PFSK-1 (cell line): ENCODE data around the gene MAPK1.

Experiments used
- FOXP2 ChIP-seq: optimal IDR thresholded peaks from 2 replicates; pipeline ENCODE3; 2011; ENCODE audit warnings: borderline replicate concordance, control low read depth, inconsistent platforms; ENCODE audit not compliant: insufficient read depth; ENCODE audit errors: extremely low read length, extremely low read depth
- POLR2AphosphoS5 ChIP-seq: IDR thresholded peaks from 2 replicates; pipeline ENCODE4 v1.6.1; 2012; ENCODE audit warnings: low read depth, mild to moderate bottlenecking, control low read depth, low read length, moderate library complexity
- REST ChIP-seq, 2 experiments: IDR thresholded peaks; 2 replicates each; pipeline versions ENCODE4 v1.6.1 to v1.8.0; 2011 to 2012; ENCODE audit warnings: low read depth in 2 of 2, low read length in 2 of 2, control low read depth in 1 of 2, inconsistent platforms in 1 of 2, mild to moderate bottlenecking in 1 of 2, moderate library complexity in 1 of 2; ENCODE audit not compliant: insufficient read depth in 1 of 2
- SIN3A ChIP-seq: IDR thresholded peaks from 2 replicates; pipeline ENCODE4 v1.6.1; 2012; ENCODE audit warnings: mild to moderate bottlenecking, low read length, moderate library complexity, borderline replicate concordance; ENCODE audit not compliant: insufficient read depth
- TAF1 ChIP-seq: IDR thresholded peaks from 2 replicates; pipeline ENCODE4 v1.6.1; 2012; ENCODE audit warnings: low read length, control low read depth, borderline replicate concordance; ENCODE audit not compliant: insufficient read depth

Gene MAPK1

GRCh38 chr22:21807544-21808529 is 59.6 kb downstream of the MAPK1 start:
- TF ChIP-seq SIN3A (no peak), TAF1 (no peak), FOXP2 (no peak), REST (IDR thresholded peaks at IDR 0.05; ENCODE audit: insufficient read depth in 1 of 2, low read depth in 2 of 2, low read length in 2 of 2) (no peak), POLR2AphosphoS5 (no peak)

GRCh38 chr22:21803811-21804249 is 63.6 kb downstream of the MAPK1 start:
- TF ChIP-seq TAF1 (no peak), REST (IDR thresholded peaks at IDR 0.05; ENCODE audit: insufficient read depth in 1 of 2, low read depth in 2 of 2, low read length in 2 of 2) (no peak), FOXP2 (no peak), POLR2AphosphoS5 (no peak), SIN3A (no peak)

DNA sequence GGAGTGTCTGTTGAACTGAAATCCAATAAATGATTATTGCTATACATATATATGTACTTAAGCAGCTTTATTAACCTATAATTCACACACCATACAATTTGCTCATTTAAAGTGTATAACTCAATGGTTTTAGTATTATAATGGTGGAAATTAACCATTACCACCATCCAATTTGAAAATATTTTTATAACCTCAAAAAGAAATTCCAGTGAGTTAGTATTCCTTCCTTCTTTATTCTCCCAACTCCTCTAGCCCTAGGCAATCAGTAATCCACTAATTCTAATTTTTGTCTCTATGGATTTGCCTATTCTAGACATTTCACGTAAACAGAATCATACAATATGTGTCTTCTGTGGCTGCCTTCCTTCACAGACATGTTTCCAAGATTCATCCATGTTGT is 64.8 kb downstream of the MAPK1 start:
- TF ChIP-seq REST (IDR thresholded peaks at IDR 0.05; ENCODE audit: insufficient read depth in 1 of 2, low read depth in 2 of 2, low read length in 2 of 2): no peak
- no peak for TF ChIP-seq POLR2AphosphoS5
- TF ChIP-seq FOXP2: no peak
- no peak for TF ChIP-seq SIN3A
- TF ChIP-seq TAF1: no peak

DNA sequence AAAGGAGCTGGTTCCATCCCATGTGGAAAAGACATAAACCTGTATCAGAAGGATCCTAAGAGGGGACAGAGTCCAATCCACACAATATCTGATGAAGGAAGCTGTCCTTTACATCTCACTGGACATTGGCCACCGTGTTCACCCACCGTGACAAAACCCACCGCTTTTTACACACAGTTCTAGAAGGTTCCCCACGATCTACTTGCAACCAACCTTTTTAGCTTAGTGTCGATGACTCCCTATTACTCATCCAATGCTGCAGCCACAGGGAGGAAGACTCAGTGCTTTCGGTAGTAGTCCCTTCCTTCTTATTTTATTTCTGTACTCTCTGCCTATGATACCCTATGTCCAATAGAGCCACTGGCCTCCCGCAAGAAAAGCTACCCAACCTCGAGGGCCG is 65.4 kb downstream of the MAPK1 start:
- TF ChIP-seq POLR2AphosphoS5 (no peak), FOXP2 (no peak), REST (IDR thresholded peaks at IDR 0.05; ENCODE audit: insufficient read depth in 1 of 2, low read depth in 2 of 2, low read length in 2 of 2) (no peak), TAF1 (no peak), SIN3A (no peak)
